ENCODE results near the gene MLF2. TPM values are rescaled to one million over a fixed set of nuclear protein-coding genes. Genes with fewer than 3 reads are reported as not detected.
A peak's percentile ranks its signal among the peaks of the same experiment; 100 is the strongest.
"Not testable (repeated sequence)": the region's sequence is repeated elsewhere in the genome, so short reads cannot be mapped to it uniquely, and the experiment has no call there.

Gene MLF2
- total RNA-seq, 1 donor from 2014 or later, result 102 TPM

GRCh38 chr12:6716874-6717437, 36.0 kb downstream of the MLF2 start:
- CTCF ChIA-PET, result no interaction called here
- H3K27ac Mint-ChIP-seq, result no peak overlapping the region
- intact Hi-C loops (cut with micrococcal nuclease), result no loop called here

GRCh38 chr12:6716031-6716873, 36.7 kb downstream of the MLF2 start:
- H3K9me3 Mint-ChIP-seq; H3K27ac Mint-ChIP-seq; H3K4me1 Mint-ChIP-seq; CTCF ChIA-PET; H3K4me3 Mint-ChIP-seq; ATAC-seq (ENCODE audit: low read depth); H3K36me3 Mint-ChIP-seq (ENCODE audit: low read depth); H3K27me3 Mint-ChIP-seq; DNase-seq; intact Hi-C loops (cut with micrococcal nuclease): not testable (repeated sequence)
- POLR2A ChIA-PET, result interaction anchor here (0.7 kb wide), 1 partner anchor 16 kb away, joined by 3 read pairs; no protein-coding TSS in a partner anchor

More at GRCh38 chr12:6716874-6717437, 36.0 kb downstream of the MLF2 start:
- no peak for DNase-seq
- POLR2A ChIA-PET, result interaction anchor here (0.7 kb wide), 1 partner anchor 16 kb away, joined by 3 read pairs; no protein-coding TSS in a partner anchor
- ATAC-seq (ENCODE audit: low read depth), result no peak
- TF ChIP-seq CTCF (IDR thresholded peaks at IDR 0.05), result no peak
- Mint-ChIP-seq H3K27me3 (peaks cover 9% of the 10 kb centered on the region), H3K36me3 (ENCODE audit: low read depth) (no peaks in the 10 kb centered on the region), H3K9me3 (no peaks in the 10 kb centered on the region), H3K4me3 (no peak overlapping the region), H3K4me1 (no peaks in the 10 kb centered on the region)

GRCh38 chr12:6708960-6709394, 44.0 kb downstream of the MLF2 start:
- ChIA-PET CTCF (no interaction called here), POLR2A (interaction anchor here (0.6 to 4.3 kb wide), 6 partner anchors 12 to 44 kb away, joined by 3 to 32 read pairs (median 6); partner anchors contain the start of genes COPS7A, MLF2 and ZNF384)
- Mint-ChIP-seq H3K27ac (peak overlapping the region; percentile 43), H3K4me3 (peak overlapping the region; percentile 81), H3K9me3 (no peaks in the 10 kb centered on the region), H3K36me3 (ENCODE audit: low read depth) (no peaks in the 10 kb centered on the region), H3K4me1 (peaks cover 9% of the 10 kb centered on the region), H3K27me3 (peaks cover 21% of the 10 kb centered on the region)
- no peak for TF ChIP-seq CTCF (IDR thresholded peaks at IDR 0.05)
- DNase-seq (no peak), ATAC-seq (ENCODE audit: low read depth) (no peak)
- intact Hi-C loops (cut with micrococcal nuclease), result loop anchor here (2.0 kb wide), 1 partner anchor 14 kb away; no protein-coding TSS in a partner anchor

GRCh38 chr12:6708351-6708750, 44.6 kb downstream of the MLF2 start:
- intact Hi-C loops (cut with micrococcal nuclease), result loop anchor here (2.0 kb wide), 1 partner anchor 14 kb away; no protein-coding TSS in a partner anchor
- H3K4me3 Mint-ChIP-seq; H3K36me3 Mint-ChIP-seq (ENCODE audit: low read depth); H3K4me1 Mint-ChIP-seq; DNase-seq; H3K9me3 Mint-ChIP-seq; ATAC-seq (ENCODE audit: low read depth); H3K27ac Mint-ChIP-seq; CTCF ChIA-PET: not testable (repeated sequence)
- peaks cover 26% of the 10 kb centered on the region for H3K27me3 Mint-ChIP-seq
- POLR2A ChIA-PET, result interaction anchor here (1.0 to 4.3 kb wide), 5 partner anchors 12 to 45 kb away, joined by 3 to 32 read pairs (median 8); partner anchors contain the start of genes COPS7A, MLF2 and ZNF384

GRCh38 chr12:6703631-6704030, 49.3 kb downstream of the MLF2 start:
- intact Hi-C loops (cut with micrococcal nuclease), result no loop called here
- no peaks in the 10 kb centered on the region for H3K36me3 Mint-ChIP-seq (ENCODE audit: low read depth)
- H3K4me1 Mint-ChIP-seq, result peaks cover 25% of the 10 kb centered on the region
- TF ChIP-seq CTCF (IDR thresholded peaks at IDR 0.05), result no peak
- ChIA-PET CTCF (no interaction called here), POLR2A (no interaction called here)
- H3K27ac Mint-ChIP-seq, result no peak overlapping the region
- ATAC-seq (ENCODE audit: low read depth) (no peak), DNase-seq (no peak)
- peak overlapping the region; percentile 1 for H3K4me3 Mint-ChIP-seq
- no peaks in the 10 kb centered on the region for H3K9me3 Mint-ChIP-seq
- H3K27me3 Mint-ChIP-seq, result peaks cover 41% of the 10 kb centered on the region
